ENCODE results near the gene MAN2B1. TPM values are rescaled to one million over a fixed set of nuclear protein-coding genes. Genes with fewer than 3 reads are reported as not detected.

Gene MAN2B1
- total and polyA plus RNA-seq, 2 of the 8 experiments (the other 6 are each of a cell fraction or from before 2014, with no cell fraction given): 55.3 to 76.3 TPM

GRCh38 chr19:12647047-12647446 is 19.5 kb downstream of the MAN2B1 start:
- no peak overlapping the region for H3K4ac ChIP-seq (replicated peaks; ENCODE audit: insufficient read length, low read depth, low read length)
- no peak overlapping the region for H4K8ac ChIP-seq (ENCODE audit: extremely low read depth, insufficient read depth, low read length)
- no peak overlapping the region for H3K23ac ChIP-seq (ENCODE audit: insufficient read length)
- no peak overlapping the region for H3K27ac ChIP-seq (ENCODE audit: low read depth, low read length)
- FAIRE-seq (no peak), DNase-seq (ENCODE audit: low read depth in 1 of 2, low spot score in 2 of 2) (no peak)
- no peak overlapping the region; a peak in 1 of 7 replicates for H3K9ac ChIP-seq (replicated peaks in 1 of 4; ENCODE audit: extremely low read depth in 1 of 4, low read depth in 3 of 4, low read length in 3 of 4)
- H3K27me3 ChIP-seq (replicated peaks in 1 of 4; ENCODE audit: control insufficient read depth in 3 of 4, extremely low read depth in 1 of 4, insufficient read depth in 3 of 4, low read length in 3 of 4): no peaks in the 10 kb centered on the region
- no peak overlapping the region for H2BK15ac ChIP-seq (ENCODE audit: low read length)
- H2AK5ac ChIP-seq (ENCODE audit: low read depth, low read length): no peak overlapping the region
- no peak overlapping the region for H3K18ac ChIP-seq (ENCODE audit: extremely low read depth, low read length)
- H3K23me2 ChIP-seq (ENCODE audit: low read depth, low read length): no peaks in the 10 kb centered on the region
- H3K4me3 ChIP-seq (ENCODE audit: extremely low read depth in 1 of 4, insufficient read depth in 2 of 4, low read depth in 3 of 4, low read length in 4 of 4): no peak overlapping the region
- H2BK20ac ChIP-seq (ENCODE audit: low read length): no peak overlapping the region
- H4K20me1 ChIP-seq (replicated peaks in 1 of 2; ENCODE audit: control insufficient read depth in 1 of 2, insufficient read depth in 2 of 2, low read length in 2 of 2): no peaks in the 10 kb centered on the region
- H3K9me3 ChIP-seq (ENCODE audit: insufficient read depth in 2 of 2, low read depth in 1 of 2, low read length in 1 of 2): peaks cover 0 to 4% of the 10 kb centered on the region in 2 experiments; a peak in 1 of 4 replicates
- H3K79me2 ChIP-seq (ENCODE audit: control insufficient read depth in 1 of 2, insufficient read depth in 2 of 2, low read length in 2 of 2): no peaks in the 10 kb centered on the region
- no peaks in the 10 kb centered on the region for H3K79me1 ChIP-seq (ENCODE audit: low read depth, low read length)
- H2BK12ac ChIP-seq (ENCODE audit: low read depth, low read length): no peak overlapping the region
- no peak overlapping the region for H4K5ac ChIP-seq (ENCODE audit: insufficient read length, low read depth, low read length)
- no peak overlapping the region for H3K4me2 ChIP-seq (ENCODE audit: insufficient read depth in 1 of 2, low read depth in 2 of 2, low read length in 2 of 2)
- 77% methylated on average over 6 of the region's 8 CpGs; no CpG with 5 or more reads in 1 of the 2 experiments for WGBS, 2 experiments (ENCODE audit: extremely low coverage in 1 of 2, insufficient coverage in 1 of 2, insufficient read length in 1 of 2, insufficient replicate concordance in 2 of 2, low coverage in 1 of 2, low lambda C conversion rate in 2 of 2, missing lambda C conversion rate in 1 of 2)
- no peak overlapping the region for H4K91ac ChIP-seq (replicated peaks; ENCODE audit: insufficient read length, low read length)
- TF ChIP-seq RFX5 (IDR thresholded peaks at IDR 0.05; ENCODE audit: borderline replicate concordance, low read depth, low read length): no peak
- no peak for TF ChIP-seq RBBP5 (IDR thresholded peaks at IDR 0.05; ENCODE audit: borderline replicate concordance, low read depth, low read length)
- TF ChIP-seq KDM1A (IDR thresholded peaks at IDR 0.05; ENCODE audit: borderline replicate concordance, low read length): no peak
- no peak for TF ChIP-seq CHD1 (IDR thresholded peaks at IDR 0.05; ENCODE audit: low read depth, low read length)
- H2AFZ ChIP-seq (ENCODE audit: low read length): no peak overlapping the region
- no peak overlapping the region for H3K56ac ChIP-seq (replicated peaks; ENCODE audit: insufficient read length, low read depth, low read length)
- CTCF ChIA-PET (ENCODE audit: partially characterized antibody): interaction anchor here (0.7 to 1.2 kb wide), 6 partner anchors 10 to 324 kb away, joined by 3 to 5 read pairs (median 3); no protein-coding TSS in a partner anchor
- no peak overlapping the region for H2BK5ac ChIP-seq (ENCODE audit: low read depth, low read length)
- H3K36me3 ChIP-seq (ENCODE audit: control insufficient read depth in 2 of 4, insufficient read depth in 4 of 4, low read length in 3 of 4): peaks cover 0 to 4% (median 0%) of the 10 kb centered on the region in 4 experiments; a peak in 2 of 8 replicates
- H3K14ac ChIP-seq (ENCODE audit: insufficient read length): no peak overlapping the region
- POLR2A ChIA-PET (ENCODE audit: partially characterized antibody): interaction anchor here (0.6 to 2.5 kb wide), 8 partner anchors 9 to 208 kb away, joined by 3 to 9 read pairs (median 3); partner anchors contain the start of genes DHPS, ZNF490 and ZNF791
- no peaks in the 10 kb centered on the region for H3K4me1 ChIP-seq (replicated peaks in 1 of 4; ENCODE audit: control insufficient read depth in 3 of 4, insufficient read depth in 4 of 4, low read length in 3 of 4)
- no peak overlapping the region for H2BK120ac ChIP-seq (replicated peaks; ENCODE audit: low read depth, low read length)
